IMR-90 (cell line): ENCODE results near the gene ADGRG3. TPM values are rescaled to one million over a fixed set of nuclear protein-coding genes. Genes with fewer than 3 reads are reported as not detected.

Source experiments
- ATAC-seq: fragments of 200-7000 bp; cut with Tn5 transposase; 2 replicates; pipeline ENCODE4 v1.9.1; 2020; ENCODE audit warnings: low read depth, mild to moderate bottlenecking, moderate library complexity
- BruUV-seq: library from RNA; stranded (reverse); fragments of 400-500 nt; replicated peaks from 2 replicates; lab custom pipeline; 2021; lab: Mats Ljungman, UMichigan
- CTCF ChIA-PET: fragments of 300-600 bp; formaldehyde crosslinking; extraction: SDS; loops from one replicate; lab custom pipeline; 2021; ENCODE audit warnings: antibody characterized with exemption; lab: Yijun Ruan, JAX
- POLR2A ChIA-PET: fragments of 300-600 bp; sonication (Branson Sonifier 250); formaldehyde crosslinking; loops from one replicate; lab custom pipeline; 2022; ENCODE audit warnings: antibody characterized with exemption; ENCODE audit not compliant: unreplicated experiment; lab: Charles Lee
- DNase-seq: peaks from one replicate; pipeline ENCODE4 v3.0.0; 2013
- H2AFZ ChIP-seq: replicated peaks from 2 replicates; pipeline ENCODE3; 2013; ENCODE audit warnings: low read length, mild to moderate bottlenecking; ENCODE audit not compliant: poor library complexity
- H2AK5ac ChIP-seq: 2 replicates; pipeline ENCODE4 v1.6.1; 2013; ENCODE audit warnings: low read depth, low read length, inconsistent platforms
- H2AK9ac ChIP-seq: replicated peaks from 2 replicates; pipeline ENCODE3; 2013; ENCODE audit warnings: mild to moderate bottlenecking, low read depth, low read length, moderate library complexity; ENCODE audit not compliant: poor library complexity
- H2BK120ac ChIP-seq: 2 replicates; pipeline ENCODE4 v1.6.1; 2013; ENCODE audit warnings: low read depth, low read length, inconsistent platforms
- H2BK15ac ChIP-seq: 3 replicates; pipeline ENCODE4 v1.6.1; 2013; ENCODE audit warnings: low read depth, low read length, inconsistent platforms
- H2BK20ac ChIP-seq: 2 replicates; pipeline ENCODE4 v1.6.1; 2013; ENCODE audit warnings: low read depth, mild to moderate bottlenecking, inconsistent platforms, low read length, moderate library complexity
- H2BK5ac ChIP-seq: 2 replicates; pipeline ENCODE4 v1.6.1; 2013; ENCODE audit warnings: mild to moderate bottlenecking, low read depth, low read length, inconsistent platforms; ENCODE audit not compliant: poor library complexity, severe bottlenecking
- H3K14ac ChIP-seq: replicated peaks from 2 replicates; pipeline ENCODE4 v1.6.1; 2013; ENCODE audit warnings: low read depth, low read length, inconsistent platforms
- H3K18ac ChIP-seq: 2 replicates; pipeline ENCODE4 v1.6.1; 2013; ENCODE audit warnings: low read depth, low read length, control low read depth
- H3K23ac ChIP-seq: 2 replicates; pipeline ENCODE4 v1.6.1; 2013; ENCODE audit warnings: low read depth, low read length, inconsistent platforms
- H3K27ac ChIP-seq: 2 replicates; pipeline ENCODE4 v1.5.1; 2013; ENCODE audit warnings: mild to moderate bottlenecking, control low read depth, low read length; ENCODE audit not compliant: insufficient read depth
- H3K27me3 ChIP-seq: 2 replicates; pipeline ENCODE4 v1.6.1; 2013; ENCODE audit warnings: low read length; ENCODE audit not compliant: control insufficient read depth, insufficient read depth
- H3K36me3 ChIP-seq: 2 replicates; pipeline ENCODE4 v1.6.1; 2013; ENCODE audit warnings: low read length, mixed read lengths; ENCODE audit not compliant: control insufficient read depth, insufficient read depth
- H3K4ac ChIP-seq: 2 replicates; pipeline ENCODE4 v1.6.1; 2013; ENCODE audit warnings: low read depth, low read length, inconsistent platforms
- H3K4me1 ChIP-seq: 2 replicates; pipeline ENCODE4 v1.6.1; 2013; ENCODE audit warnings: low read length, mixed read lengths; ENCODE audit not compliant: control insufficient read depth, insufficient read depth
- H3K4me2 ChIP-seq: 2 replicates; pipeline ENCODE4 v1.6.1; 2013; ENCODE audit warnings: low read depth, mild to moderate bottlenecking, control low read depth, low read length, moderate library complexity
- H3K4me3 ChIP-seq: 2 replicates; pipeline ENCODE4 v1.5.1; 2013; ENCODE audit warnings: low read depth, mild to moderate bottlenecking, control low read depth, low read length, moderate library complexity; ENCODE audit not compliant: insufficient read depth
- H3K56ac ChIP-seq: 2 replicates; pipeline ENCODE4 v1.6.1; 2013; ENCODE audit warnings: low read length, inconsistent platforms; ENCODE audit not compliant: insufficient read depth; ENCODE audit errors: extremely low read depth
- H3K79me1 ChIP-seq, 2 experiments: 2 replicates each; pipeline ENCODE4 v1.6.1; 2013; ENCODE audit warnings: low read length in 2 of 2, inconsistent platforms in 1 of 2, low read depth in 1 of 2
- H3K9ac ChIP-seq: 2 replicates; pipeline ENCODE4 v1.6.1; 2013; ENCODE audit warnings: low read depth, low read length, control low read depth
- H3K9me1 ChIP-seq: 2 replicates; pipeline ENCODE4 v1.6.1; 2013; ENCODE audit warnings: low read length, inconsistent platforms; ENCODE audit not compliant: insufficient read depth
- H3K9me3 ChIP-seq: 2 replicates; pipeline ENCODE4 v1.6.1; 2013; ENCODE audit warnings: low read length; ENCODE audit not compliant: control insufficient read depth, insufficient read depth
- H4K20me1 ChIP-seq: 2 replicates; pipeline ENCODE4 v1.6.1; 2013; ENCODE audit warnings: low read length, inconsistent platforms; ENCODE audit not compliant: insufficient read depth
- H4K5ac ChIP-seq: 2 replicates; pipeline ENCODE4 v1.6.1; 2013; ENCODE audit warnings: mild to moderate bottlenecking, low read depth, low read length, control low read depth
- H4K8ac ChIP-seq, 2 experiments: 2 replicates each; pipeline ENCODE4 v1.6.1; 2013; ENCODE audit warnings: low read depth in 2 of 2, low read length in 2 of 2, control low read depth in 1 of 2, inconsistent platforms in 1 of 2
- H4K91ac ChIP-seq: 2 replicates; pipeline ENCODE4 v1.6.1; 2013; ENCODE audit warnings: low read depth, low read length, inconsistent platforms; ENCODE audit not compliant: insufficient read depth
- CHD1 ChIP-seq: IDR thresholded peaks from 2 replicates; pipeline ENCODE4 v1.6.1; 2012; ENCODE audit warnings: low read depth, low read length, improper control_type of control experiment
- FOS ChIP-seq: fragments of 150-350 bp; IDR thresholded peaks from 2 replicates; pipeline ENCODE4 v1.6.1; 2016; ENCODE audit warnings: low read depth, low read length
- MAFK ChIP-seq: IDR thresholded peaks from 2 replicates; pipeline ENCODE4 v1.6.1; 2012; ENCODE audit warnings: low read depth, low read length, improper control_type of control experiment
- MAZ ChIP-seq: IDR thresholded peaks from 2 replicates; pipeline ENCODE4 v1.6.1; 2012; ENCODE audit warnings: low read depth, mild to moderate bottlenecking, low read length, improper control_type of control experiment, moderate library complexity, borderline replicate concordance
- RAD21 ChIP-seq: IDR thresholded peaks from 2 replicates; pipeline ENCODE4 v1.6.1; 2012; ENCODE audit warnings: low read length, improper control_type of control experiment
- RCOR1 ChIP-seq: IDR thresholded peaks from 2 replicates; pipeline ENCODE4 v1.6.1; 2012; ENCODE audit warnings: mild to moderate bottlenecking, low read length, improper control_type of control experiment; ENCODE audit not compliant: insufficient replicate concordance
- SMC3 ChIP-seq: fragments of 150-350 bp; IDR thresholded peaks from 2 replicates; pipeline ENCODE4 v1.6.1; 2016; ENCODE audit warnings: low read depth, mild to moderate bottlenecking, antibody characterized with exemption, low read length, moderate library complexity
- WGBS, 2 experiments: methylation state at CpG; one replicate each; pipeline versions ENCODE4 v1.1.5 to v1.1.7; 2013; ENCODE audit warnings: missing lambda C conversion rate in 2 of 2; ENCODE audit not compliant: insufficient read length in 1 of 2; ENCODE audit errors: extremely low coverage in 2 of 2; 5-methylcytosine and 5-hydroxymethylcytosine counted together
- dilution Hi-C: fragments of 300-500 bp; cut with HindIII; formaldehyde crosslinking; loops from one replicate; pipeline ENCODE4 v1.14.3; 2018; ENCODE audit warnings: low sequenced_read_pairs; ENCODE audit not compliant: unreplicated experiment
- in situ Hi-C: fragments of 300-500 bp; cut with MboI; formaldehyde crosslinking; loops from 3 replicates; pipeline ENCODE4 v1.14.3; 2019; ENCODE audit warnings: low sequenced_read_pairs, inconsistent platforms, mixed read lengths
- intact Hi-C: fragments of 100-400 bp; cut with micrococcal nuclease; formaldehyde crosslinking; loops from 2 replicates; pipeline ENCODE4 v1.10.0; 2022
- polyA plus RNA-seq, 3 experiments: library from polyadenylated mRNA; depleted of rRNA; stranded (reverse); fragments of >200 nt; gene quantifications; 2 replicates each; pipeline ENCODE4 v1.2.3, GENCODE V29; 2012; ENCODE audit warnings: low replicate concordance in 1 of 3
- total RNA-seq: library from RNA; depleted of rRNA; stranded (reverse); fragments of >200 nt; gene quantifications from 2 replicates; pipeline ENCODE4 v1.2.3, GENCODE V29; 2012
- TF ChIP-seq, protein P1 (sequence below): fragments of 150-350 bp; IDR thresholded peaks from 2 replicates; pipeline ENCODE4 v1.6.1; 2016; ENCODE audit warnings: low read depth, mild to moderate bottlenecking, low read length, moderate library complexity, borderline replicate concordance
- TF ChIP-seq, protein P2 (sequence below): fragments of 150-350 bp; IDR thresholded peaks from 2 replicates; pipeline ENCODE4 v1.6.1; 2017; ENCODE audit warnings: mild to moderate bottlenecking, antibody characterized with exemption, low read length, low read depth
- TF ChIP-seq, protein P3 (sequence below): conservative IDR thresholded peaks from 2 replicates; pipeline ENCODE4 v1.5.1; 2012; ENCODE audit warnings: mild to moderate bottlenecking, low read depth, low read length, improper control_type of control experiment

Gene ADGRG3
- total and polyA plus RNA-seq, 2 of the 4 experiments (the other 2 are of a cell fraction), result not detected

DNA sequence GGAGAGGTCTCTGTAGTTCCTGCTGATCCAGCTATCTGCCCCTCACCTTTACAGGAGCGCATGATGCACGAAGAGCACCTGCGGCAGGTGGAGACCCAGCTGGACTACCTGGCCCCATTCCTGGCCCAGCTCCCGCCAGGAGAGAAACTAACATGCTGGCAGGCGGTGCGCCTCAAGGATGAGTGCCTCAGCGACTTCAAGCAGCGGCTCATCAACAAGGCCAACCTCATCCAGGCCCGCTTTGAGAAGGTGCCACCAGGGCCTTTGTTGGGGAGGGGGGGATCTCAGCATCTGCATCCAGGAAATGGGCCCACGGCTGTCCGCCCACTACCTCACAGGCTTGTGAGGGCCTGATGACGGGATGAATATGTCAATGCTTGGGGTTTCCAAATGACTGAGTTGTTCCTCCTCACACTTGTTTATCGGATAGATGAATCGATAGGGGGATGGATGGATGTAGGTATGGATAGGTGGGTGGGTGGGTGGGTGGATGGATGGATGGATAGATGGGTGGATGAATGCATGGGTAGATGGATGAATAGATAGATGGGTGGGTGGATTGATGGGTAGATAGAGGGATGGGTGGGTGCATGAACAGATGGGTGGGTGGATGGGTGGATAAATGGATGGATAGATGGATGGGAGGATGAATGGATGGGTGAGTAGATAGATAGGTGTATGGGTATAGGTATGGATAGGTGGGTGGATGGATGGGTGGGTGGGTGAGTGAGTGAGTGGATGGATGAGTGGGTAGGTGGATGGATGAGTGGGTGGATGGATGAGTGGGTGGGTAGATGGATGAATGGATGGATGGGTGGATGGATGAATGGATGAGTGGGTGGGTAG lies 60.5 kb downstream of the ADGRG3 start (continued):
- TF ChIP-seq, protein P1, sequence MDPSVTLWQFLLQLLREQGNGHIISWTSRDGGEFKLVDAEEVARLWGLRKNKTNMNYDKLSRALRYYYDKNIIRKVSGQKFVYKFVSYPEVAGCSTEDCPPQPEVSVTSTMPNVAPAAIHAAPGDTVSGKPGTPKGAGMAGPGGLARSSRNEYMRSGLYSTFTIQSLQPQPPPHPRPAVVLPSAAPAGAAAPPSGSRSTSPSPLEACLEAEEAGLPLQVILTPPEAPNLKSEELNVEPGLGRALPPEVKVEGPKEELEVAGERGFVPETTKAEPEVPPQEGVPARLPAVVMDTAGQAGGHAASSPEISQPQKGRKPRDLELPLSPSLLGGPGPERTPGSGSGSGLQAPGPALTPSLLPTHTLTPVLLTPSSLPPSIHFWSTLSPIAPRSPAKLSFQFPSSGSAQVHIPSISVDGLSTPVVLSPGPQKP, result no peak

DNA sequence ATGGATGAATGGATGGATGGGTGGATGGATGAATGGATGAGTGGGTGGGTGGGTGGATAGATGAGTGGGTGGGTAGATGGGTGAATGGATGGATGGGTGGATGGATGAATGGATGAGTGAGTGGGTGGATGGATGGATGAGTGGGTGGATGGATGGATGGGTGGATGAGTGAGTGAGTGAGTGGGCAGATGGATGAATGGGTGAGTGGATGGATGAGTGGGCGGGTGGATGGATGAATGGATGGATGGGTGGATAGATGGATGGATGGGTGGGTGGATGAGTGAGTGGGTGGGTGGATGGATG lies 61.0 kb downstream of the ADGRG3 start:
- Histone ChIP-seq H4K20me1 (no peaks in the 10 kb centered on the region), H2BK15ac (no peak overlapping the region), H3K23ac (no peak overlapping the region), H3K4ac (no peak overlapping the region), H2BK5ac (peak overlapping the region; percentile 13), H2AK9ac (no peak overlapping the region), H3K4me1 (no peaks in the 10 kb centered on the region), H3K27me3 (peaks cover 5% of the 10 kb centered on the region), H3K4me3 (no peak overlapping the region), H4K91ac (no peak overlapping the region), H2AFZ (no peak overlapping the region), H3K9me1 (no peaks in the 10 kb centered on the region), H3K56ac (no peak overlapping the region), H4K8ac (no peak overlapping the region), H2AK5ac (no peak overlapping the region), H3K79me1 (no peaks in the 10 kb centered on the region), H3K36me3 (no peaks in the 10 kb centered on the region), H3K18ac (no peak overlapping the region), H3K9me3 (no peaks in the 10 kb centered on the region), H4K5ac (no peak overlapping the region), H3K27ac (no peak overlapping the region), H2BK20ac (no peak overlapping the region), H3K9ac (no peak overlapping the region), H3K14ac (no peak overlapping the region), H2BK120ac (no peak overlapping the region), H3K4me2 (no peak overlapping the region)
- in situ Hi-C loops (no loop called here), intact Hi-C loops (no loop called here), dilution Hi-C loops (no loop called here)
- no peak for ATAC-seq
- BruUV-seq, result no TSS peak
- CTCF ChIA-PET, result no interaction called here
- DNase-seq, result no peak
- POLR2A ChIA-PET, result no interaction called here
- 83% methylated on average over 1 of the region's 1 CpG; no CpG with 5 or more reads in 1 of the 2 experiments for WGBS, 2 experiments
- TF ChIP-seq MAFK (no peak), FOS (no peak), RAD21 (no peak), SMC3 (no peak), CHD1 (no peak), MAZ (no peak), RCOR1 (no peak)
- TF ChIP-seq, protein P1, result no peak
- TF ChIP-seq, protein P2, sequence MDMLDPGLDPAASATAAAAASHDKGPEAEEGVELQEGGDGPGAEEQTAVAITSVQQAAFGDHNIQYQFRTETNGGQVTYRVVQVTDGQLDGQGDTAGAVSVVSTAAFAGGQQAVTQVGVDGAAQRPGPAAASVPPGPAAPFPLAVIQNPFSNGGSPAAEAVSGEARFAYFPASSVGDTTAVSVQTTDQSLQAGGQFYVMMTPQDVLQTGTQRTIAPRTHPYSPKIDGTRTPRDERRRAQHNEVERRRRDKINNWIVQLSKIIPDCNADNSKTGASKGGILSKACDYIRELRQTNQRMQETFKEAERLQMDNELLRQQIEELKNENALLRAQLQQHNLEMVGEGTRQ, result no peak
- TF ChIP-seq, protein P3, sequence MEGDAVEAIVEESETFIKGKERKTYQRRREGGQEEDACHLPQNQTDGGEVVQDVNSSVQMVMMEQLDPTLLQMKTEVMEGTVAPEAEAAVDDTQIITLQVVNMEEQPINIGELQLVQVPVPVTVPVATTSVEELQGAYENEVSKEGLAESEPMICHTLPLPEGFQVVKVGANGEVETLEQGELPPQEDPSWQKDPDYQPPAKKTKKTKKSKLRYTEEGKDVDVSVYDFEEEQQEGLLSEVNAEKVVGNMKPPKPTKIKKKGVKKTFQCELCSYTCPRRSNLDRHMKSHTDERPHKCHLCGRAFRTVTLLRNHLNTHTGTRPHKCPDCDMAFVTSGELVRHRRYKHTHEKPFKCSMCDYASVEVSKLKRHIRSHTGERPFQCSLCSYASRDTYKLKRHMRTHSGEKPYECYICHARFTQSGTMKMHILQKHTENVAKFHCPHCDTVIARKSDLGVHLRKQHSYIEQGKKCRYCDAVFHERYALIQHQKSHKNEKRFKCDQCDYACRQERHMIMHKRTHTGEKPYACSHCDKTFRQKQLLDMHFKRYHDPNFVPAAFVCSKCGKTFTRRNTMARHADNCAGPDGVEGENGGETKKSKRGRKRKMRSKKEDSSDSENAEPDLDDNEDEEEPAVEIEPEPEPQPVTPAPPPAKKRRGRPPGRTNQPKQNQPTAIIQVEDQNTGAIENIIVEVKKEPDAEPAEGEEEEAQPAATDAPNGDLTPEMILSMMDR, result no peak
